SU-DHL-6 (cell line): Measurements from ENCODE around the gene CYP2A13.

ENCODE experiments used
- H2AFZ ChIP-seq: fragments of 200-600 bp; sonication (generic); 2 replicates; pipeline ENCODE4 v1.6.1; 2014; ENCODE audit warnings: low read depth, mild to moderate bottlenecking, moderate library complexity, mixed read lengths, antibody characterized with exemption, low read length; ENCODE audit not compliant: severe bottlenecking
- H3F3A ChIP-seq: fragments of 200-600 bp; shearing (Covaris generic); 2 replicates; pipeline ENCODE4 v1.6.0; 2016; ENCODE audit warnings: antibody characterized with exemption, mild to moderate bottlenecking; ENCODE audit not compliant: insufficient read depth
- H3K27ac ChIP-seq: fragments of 200-600 bp; sonication (generic); 2 replicates; pipeline ENCODE4 v1.5.1; 2016; ENCODE audit warnings: low read depth, mild to moderate bottlenecking, low read length, moderate library complexity, mixed read lengths
- H3K27me3 ChIP-seq: fragments of 200-600 bp; sonication (generic), shearing (Covaris generic); 2 replicates; pipeline ENCODE4 v1.6.0; 2014; ENCODE audit warnings: mild to moderate bottlenecking, low read length
- H3K36me3 ChIP-seq: fragments of 200-600 bp; sonication (generic); 2 replicates; pipeline ENCODE4 v1.6.1; 2014; ENCODE audit warnings: mild to moderate bottlenecking, low read length, mixed read lengths
- H3K4me2 ChIP-seq: fragments of 300-600, 200-600 bp; shearing (Covaris generic), sonication (generic); 2 replicates; pipeline ENCODE4 v1.6.0; 2014; ENCODE audit warnings: low read length, low read depth, mild to moderate bottlenecking; ENCODE audit not compliant: poor library complexity, severe bottlenecking
- H3K4me3 ChIP-seq: fragments of 200-600 bp; sonication (generic); 2 replicates; pipeline ENCODE4 v1.5.1; 2014; ENCODE audit warnings: antibody characterized with exemption, low read length, mild to moderate bottlenecking, mixed read lengths; ENCODE audit not compliant: insufficient read depth, poor library complexity, severe bottlenecking
- H3K79me2 ChIP-seq: fragments of 200-600 bp; sonication (generic); 2 replicates; pipeline ENCODE4 v1.6.1; 2014; ENCODE audit warnings: mild to moderate bottlenecking, low read length, moderate library complexity; ENCODE audit not compliant: insufficient read depth
- H3K9ac ChIP-seq: fragments of 200-600 bp; sonication (generic); 2 replicates; pipeline ENCODE4 v1.7.0; 2014; ENCODE audit warnings: mild to moderate bottlenecking, low read length
- H3K9me2 ChIP-seq: fragments of 200-600 bp; sonication (generic); replicated peaks from 2 replicates; pipeline ENCODE4 v1.6.1; 2014; ENCODE audit warnings: low read length; ENCODE audit not compliant: insufficient read depth
- H3K9me3 ChIP-seq: fragments of 200-600 bp; sonication (generic); 2 replicates; pipeline ENCODE4 v1.6.1; 2014; ENCODE audit warnings: low read length, mixed read lengths; ENCODE audit not compliant: insufficient read depth
- H4K20me1 ChIP-seq: fragments of 200-600 bp; sonication (generic); 2 replicates; pipeline ENCODE4 v1.6.1; 2014; ENCODE audit warnings: low read depth, mild to moderate bottlenecking, antibody characterized with exemption, low read length, moderate library complexity, mixed read lengths
- CTCF ChIP-seq: fragments of 200-600 bp; sonication (generic); IDR thresholded peaks from one replicate; pipeline ENCODE4 v1.5.1; 2017; ENCODE audit warnings: antibody characterized with exemption, mild to moderate bottlenecking, low read length, moderate library complexity; ENCODE audit not compliant: insufficient read depth, poor library complexity, severe bottlenecking
- EZH2phosphoT487 ChIP-seq: fragments of 200-600 bp; sonication (generic), shearing (Covaris generic); conservative IDR thresholded peaks from 2 replicates; pipeline ENCODE4 v1.6.1; 2018; ENCODE audit warnings: mild to moderate bottlenecking, antibody characterized with exemption, low read length, moderate library complexity, mixed read lengths

CYP2A13 gene

GRCh38 chr19:41128692-41129091 is 40.4 kb downstream of the CYP2A13 start:
- TF ChIP-seq CTCF (no peak), EZH2phosphoT487 (no peak)
- Histone ChIP-seq H3K27me3 (no peaks in the 10 kb centered on the region), H3K4me3 (no peak overlapping the region), H4K20me1 (no peaks in the 10 kb centered on the region), H2AFZ (no peak overlapping the region), H3K79me2 (no peaks in the 10 kb centered on the region), H3K9me3 (no peaks in the 10 kb centered on the region), H3K27ac (no peak overlapping the region), H3K9me2 (no peaks in the 10 kb centered on the region), H3K4me2 (no peak overlapping the region), H3K36me3 (no peaks in the 10 kb centered on the region), H3F3A (no peaks in the 10 kb centered on the region), H3K9ac (no peak overlapping the region)

GRCh38 chr19:41131186-41131585 is 42.9 kb downstream of the CYP2A13 start:
- Histone ChIP-seq H3K79me2 (no peaks in the 10 kb centered on the region), H3K9ac (no peak overlapping the region), H3K36me3 (no peaks in the 10 kb centered on the region), H3K4me3 (no peak overlapping the region), H3K9me3 (no peaks in the 10 kb centered on the region), H3K27me3 (no peaks in the 10 kb centered on the region), H3K4me2 (no peak overlapping the region), H2AFZ (no peak overlapping the region), H3K9me2 (no peaks in the 10 kb centered on the region), H3F3A (no peaks in the 10 kb centered on the region), H3K27ac (no peak overlapping the region), H4K20me1 (no peaks in the 10 kb centered on the region)
- no peak for TF ChIP-seq CTCF
- no peak for TF ChIP-seq EZH2phosphoT487

GRCh38 chr19:41133260-41133659 is 45.0 kb downstream of the CYP2A13 start:
- no peak overlapping the region for H3K27ac ChIP-seq
- H2AFZ ChIP-seq = no peak overlapping the region
- no peaks in the 10 kb centered on the region for H3F3A ChIP-seq
- no peaks in the 10 kb centered on the region for H3K27me3 ChIP-seq
- H3K9me2 ChIP-seq = no peaks in the 10 kb centered on the region
- no peaks in the 10 kb centered on the region for H3K36me3 ChIP-seq
- no peak overlapping the region for H3K9ac ChIP-seq
- H3K9me3 ChIP-seq = no peaks in the 10 kb centered on the region
- no peak overlapping the region for H3K4me2 ChIP-seq
- TF ChIP-seq EZH2phosphoT487 (no peak), CTCF (no peak)
- H4K20me1 ChIP-seq = no peaks in the 10 kb centered on the region
- H3K79me2 ChIP-seq = no peaks in the 10 kb centered on the region
- no peak overlapping the region for H3K4me3 ChIP-seq
